HG03342 (cell line): ENCODE data around the gene PIP4K2A.

Source experiments
- ATAC-seq: cut with Tn5 transposase; IDR thresholded peaks from one replicate; pipeline ENCODE4 v1.9.1; 2021; ENCODE audit warnings: mild to moderate bottlenecking, moderate library complexity; ENCODE audit not compliant: unreplicated experiment

The PIP4K2A gene

DNA sequence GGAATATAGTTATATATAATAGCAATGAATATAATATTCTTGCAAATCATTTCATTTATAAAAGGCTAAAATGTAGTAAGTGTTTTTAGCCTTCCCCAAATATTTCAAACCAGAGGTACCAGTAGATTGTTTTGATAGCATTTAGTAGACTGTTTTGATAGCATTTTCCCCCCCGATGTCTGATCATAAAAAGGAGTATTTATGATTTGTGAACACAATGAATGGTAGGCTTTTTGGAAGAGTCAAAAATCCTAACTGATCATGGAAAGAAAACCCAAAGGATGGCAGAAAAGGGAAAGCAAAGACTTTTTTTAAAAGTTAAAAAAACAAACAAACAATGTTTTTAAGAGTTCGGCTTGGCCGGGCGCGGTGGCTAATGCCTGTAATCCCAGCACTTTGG lies 152.5 kb downstream of the PIP4K2A start:
- no peak for ATAC-seq

- ATAC-seq: no peak
These were observed 153.5 kb downstream of the PIP4K2A start for GRCh38 chr10:22560913-22561239.

DNA sequence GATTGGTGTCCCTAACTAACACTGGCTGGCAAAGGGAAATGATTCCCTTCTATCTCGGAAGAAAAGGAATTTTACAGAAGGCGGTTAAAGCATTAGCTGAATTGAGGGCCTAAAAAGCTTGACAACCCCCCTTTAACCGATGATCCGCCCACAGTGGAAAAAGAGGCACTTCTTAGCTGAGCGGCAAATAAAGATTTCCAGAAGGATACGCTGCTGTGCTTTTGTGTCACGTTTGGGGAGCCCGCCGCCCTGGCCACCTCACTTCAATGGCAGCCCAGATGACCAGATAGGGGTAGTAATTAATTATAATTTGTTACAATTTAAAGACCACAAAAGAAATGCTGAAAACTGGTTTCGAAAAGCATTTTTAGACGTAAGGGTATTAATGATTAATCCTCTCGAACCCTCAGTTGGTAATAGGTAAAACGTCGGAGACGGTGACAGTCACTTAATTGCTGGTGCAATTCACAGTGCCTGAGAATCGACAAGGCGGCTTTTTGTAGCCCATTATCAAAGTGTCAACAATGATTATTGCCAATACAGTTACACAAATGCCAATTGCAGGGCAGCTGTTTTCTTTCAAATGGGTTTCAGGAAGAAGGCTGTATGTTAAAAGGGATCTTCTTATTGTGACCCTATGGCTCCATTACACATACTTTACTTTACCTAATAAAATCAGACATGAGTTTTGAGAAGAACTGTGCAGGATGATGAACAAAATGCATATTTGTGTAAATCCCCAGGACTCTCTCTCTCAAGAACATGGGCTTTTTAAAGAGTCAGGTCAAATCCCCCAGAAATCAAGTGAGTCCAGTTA lies 154.1 kb downstream of the PIP4K2A start:
- ATAC-seq: no peak

- ATAC-seq: no peak
These were observed 157.1 kb downstream of the PIP4K2A start for GRCh38 chr10:22557321-22557720.

DNA sequence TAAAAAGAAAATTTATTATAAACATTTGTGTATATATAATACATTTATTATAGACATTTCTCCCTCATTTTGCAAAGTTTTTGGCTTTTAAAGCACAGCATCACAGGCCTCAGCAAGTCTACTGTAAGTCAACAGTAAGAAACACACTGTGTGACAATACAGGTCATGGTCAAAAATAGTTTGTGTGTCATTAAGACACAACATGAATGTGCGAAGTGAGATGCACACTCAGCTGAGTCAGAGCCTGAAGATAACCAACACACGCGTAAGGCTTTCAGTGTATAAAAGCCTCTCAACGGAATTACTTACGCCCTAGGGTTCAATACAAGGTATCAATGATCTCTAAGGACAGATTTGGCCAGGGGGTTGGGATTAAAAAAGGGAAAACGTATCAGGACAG lies 157.6 kb downstream of the PIP4K2A start:
- no peak for ATAC-seq

- no peak for ATAC-seq
These were observed 159.8 kb downstream of the PIP4K2A start for GRCh38 chr10:22554461-22555182.

DNA sequence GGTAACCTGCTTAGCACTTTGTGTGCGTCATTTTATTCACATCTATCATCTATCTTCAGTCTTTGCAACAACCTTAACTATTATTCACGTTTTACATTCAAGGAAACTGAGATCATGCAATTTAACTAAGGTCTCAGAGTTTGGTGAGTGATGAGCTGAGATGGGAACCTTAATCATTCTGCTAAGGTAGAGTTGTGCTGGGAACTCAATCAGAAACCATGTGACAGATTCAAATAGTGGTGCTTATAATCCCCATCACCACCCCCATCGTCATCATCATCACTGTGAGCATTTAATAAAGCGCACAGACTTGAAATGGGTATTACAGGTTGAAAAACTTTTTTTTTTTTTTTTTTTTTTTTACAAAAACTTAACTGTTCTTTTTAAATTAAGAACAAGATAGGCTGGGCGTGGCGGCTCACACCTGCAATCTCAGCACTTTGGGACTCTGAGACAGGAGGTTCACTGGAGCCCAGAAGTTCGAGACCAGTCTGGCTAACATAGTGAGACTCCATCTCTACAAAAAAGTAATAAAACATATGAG lies 160.9 kb downstream of the PIP4K2A start:
- ATAC-seq: no peak

DNA sequence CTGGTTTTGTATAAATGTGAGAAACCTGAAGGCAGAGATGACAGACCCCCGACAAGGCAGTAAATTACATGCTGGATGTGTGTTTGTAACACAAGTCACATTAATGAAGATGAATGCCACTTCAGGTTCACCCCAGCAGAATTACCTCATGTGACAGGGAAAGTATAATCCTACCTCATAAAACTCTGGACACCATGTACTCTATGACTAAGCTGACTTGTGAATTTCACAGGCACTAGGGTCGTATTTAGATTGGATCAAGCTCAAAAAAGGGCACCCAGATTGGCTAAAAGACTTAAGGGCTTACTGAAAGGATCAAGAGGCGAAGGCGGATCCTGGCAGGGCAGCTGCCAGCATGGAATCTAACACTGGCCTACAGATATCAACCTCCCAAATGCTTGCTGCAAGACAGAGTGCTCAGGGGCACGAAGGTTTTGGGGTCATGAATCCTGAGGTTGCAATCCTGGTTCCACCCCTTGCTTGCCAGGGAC lies 161.4 kb downstream of the PIP4K2A start:
- ATAC-seq: no peak

DNA sequence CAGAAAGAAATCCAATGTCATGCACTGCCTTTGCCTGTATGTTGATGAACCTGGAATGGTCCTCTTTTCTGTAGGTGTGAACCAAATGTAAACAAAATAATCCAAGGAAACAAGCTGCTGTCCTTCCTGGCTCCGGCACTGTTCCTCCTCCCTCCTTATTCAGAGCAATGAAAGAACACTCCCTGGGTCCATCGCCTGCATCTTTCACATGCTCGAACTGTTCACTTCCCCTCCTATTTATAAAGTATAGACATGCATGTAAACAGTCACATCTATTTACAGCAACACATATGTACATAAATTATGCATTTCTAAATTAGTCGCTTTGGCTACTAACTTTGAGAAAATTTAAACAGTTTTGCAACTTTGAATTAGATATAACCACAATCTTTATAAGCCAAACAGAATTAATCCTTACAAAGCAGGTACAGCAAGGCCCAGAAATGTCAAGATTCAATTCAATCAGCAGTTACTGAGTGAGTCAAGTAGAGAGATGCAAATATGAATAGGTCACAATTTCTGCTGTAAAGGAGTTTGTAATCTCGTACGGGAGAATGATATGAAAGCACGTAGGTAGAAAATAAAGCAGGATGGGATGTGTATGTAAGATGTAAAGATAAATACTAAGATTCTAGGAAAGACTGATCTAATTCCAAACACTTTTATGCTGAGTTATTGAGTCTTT lies 162.6 kb downstream of the PIP4K2A start:
- no peak for ATAC-seq

GRCh38 chr10:22550732-22551131 lies 163.6 kb downstream of the PIP4K2A start:
- no peak for ATAC-seq

DNA sequence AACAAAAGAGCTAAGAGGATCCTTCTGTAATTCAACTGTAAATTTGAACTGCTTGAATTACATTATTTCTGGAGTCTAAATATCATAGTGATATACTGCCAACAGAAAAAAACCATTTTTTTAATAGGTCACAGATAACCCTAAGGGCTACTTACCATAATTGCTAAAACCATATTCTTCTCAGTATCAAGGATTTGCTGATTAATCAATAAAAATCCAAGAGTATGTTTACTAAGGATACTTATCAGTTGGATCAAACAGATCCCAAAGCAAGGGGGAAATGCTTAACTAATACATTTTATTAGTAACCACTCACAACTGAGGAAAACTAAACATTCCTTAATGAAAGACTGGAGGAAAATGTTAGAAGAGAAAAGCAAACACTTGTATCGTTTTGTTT lies 166.0 kb downstream of the PIP4K2A start:
- ATAC-seq: no peak

- ATAC-seq: no peak
These were observed 168.7 kb downstream of the PIP4K2A start for GRCh38 chr10:22545643-22546042.

- no peak for ATAC-seq
These were observed 169.9 kb downstream of the PIP4K2A start for GRCh38 chr10:22544325-22545068.

DNA sequence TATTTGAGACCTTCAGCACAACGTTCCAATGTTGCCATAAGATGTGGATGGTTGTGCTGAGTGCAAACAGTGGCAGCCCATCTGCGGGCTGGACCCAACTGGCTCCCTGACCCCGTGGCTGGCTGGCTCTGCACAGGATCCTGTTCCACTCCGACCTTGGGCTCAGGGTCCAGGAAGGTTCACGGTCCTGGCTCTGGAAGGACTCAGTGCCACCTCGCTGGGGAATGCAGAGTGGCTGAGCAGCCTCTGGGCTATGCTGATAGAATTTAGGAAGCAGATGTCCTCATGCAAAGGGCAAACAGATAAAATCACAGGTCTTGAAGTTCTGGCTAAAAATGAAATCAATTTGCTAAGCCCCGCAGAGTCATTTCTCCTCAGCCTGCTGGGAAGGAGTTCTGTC lies 171.6 kb downstream of the PIP4K2A start:
- no peak for ATAC-seq

- ATAC-seq: no peak
These were observed 172.5 kb downstream of the PIP4K2A start for GRCh38 chr10:22541900-22542299.

- no peak for ATAC-seq
These were observed 174.6 kb downstream of the PIP4K2A start for GRCh38 chr10:22539579-22540298.

DNA sequence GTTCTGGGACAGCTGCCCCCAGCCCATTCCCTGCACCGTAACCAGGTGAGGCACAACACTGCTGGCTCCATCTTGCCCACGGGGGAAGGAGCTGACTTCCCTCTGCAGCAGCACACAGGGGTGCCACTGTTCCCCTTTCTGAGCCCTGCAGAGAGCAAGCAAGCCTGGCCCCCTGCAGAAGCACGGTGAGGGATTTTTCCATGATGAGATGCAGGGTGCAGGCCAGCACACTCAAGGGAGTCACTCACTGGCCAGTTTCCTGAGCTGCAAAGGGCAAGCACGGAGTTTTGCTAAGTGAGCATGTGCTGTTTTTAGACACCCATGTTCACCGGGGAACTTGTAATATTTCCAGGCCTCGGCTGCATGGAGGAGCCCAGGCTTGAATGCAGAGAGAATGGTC lies 176.6 kb downstream of the PIP4K2A start:
- no peak for ATAC-seq

GRCh38 chr10:22536620-22537019 lies 177.8 kb downstream of the PIP4K2A start:
- no peak for ATAC-seq

DNA sequence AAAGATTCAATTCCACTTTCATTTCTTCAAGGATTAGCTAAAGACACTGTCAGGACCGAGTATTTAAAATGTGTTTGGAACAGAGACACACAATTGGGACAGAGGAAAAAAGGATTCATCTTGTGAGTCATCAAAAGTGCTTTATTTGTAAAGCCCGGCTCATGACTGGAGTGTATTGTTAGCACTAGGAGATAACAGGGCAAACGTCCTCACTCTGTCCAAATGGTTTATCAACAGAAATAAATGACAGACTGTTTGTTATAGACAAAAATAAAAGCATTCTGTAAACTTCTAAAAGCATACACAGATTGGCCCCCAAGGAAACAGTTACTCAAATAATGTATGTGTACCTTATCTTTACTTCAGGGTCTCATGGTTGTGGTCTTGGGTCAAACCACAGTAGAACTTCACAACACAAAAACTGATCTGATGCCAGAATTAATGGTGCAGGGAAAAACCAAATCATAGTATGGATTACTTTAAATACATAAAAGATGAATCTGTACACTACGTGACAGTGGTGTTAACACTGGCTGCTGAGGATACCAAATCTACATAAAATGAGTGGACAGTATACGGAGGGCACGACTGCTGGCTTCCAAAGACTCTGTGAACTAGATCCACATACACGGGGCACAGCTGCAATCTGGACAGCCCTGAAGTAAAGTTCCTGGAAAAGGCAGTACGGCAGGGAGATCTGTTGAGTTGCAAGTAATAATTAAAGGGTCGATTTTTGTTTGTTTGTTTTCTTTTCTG lies 179.4 kb downstream of the PIP4K2A start:
- no peak for ATAC-seq
